ENCODE data around the gene GFY.

DNA sequence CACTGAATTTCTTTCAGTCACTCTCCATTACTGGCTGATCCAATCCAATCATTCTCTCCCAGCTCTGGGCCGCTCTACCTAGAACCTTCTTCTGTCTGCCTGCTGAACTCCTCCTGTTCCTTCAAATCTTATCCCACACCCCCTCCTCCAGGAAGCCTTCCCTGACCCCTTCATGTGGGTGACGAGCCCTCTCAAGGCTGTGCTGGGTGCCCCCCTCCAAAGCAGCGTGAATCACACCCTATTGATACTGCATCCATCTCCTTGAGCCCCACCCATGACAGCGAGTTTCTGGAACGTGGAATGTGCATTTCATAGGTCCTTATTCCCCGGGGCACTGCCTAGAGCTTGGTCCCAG is 23.2 kb downstream of the GFY start:
- no peak for TF ChIP-seq CTCF (IDR thresholded peaks at IDR 0.05)
- TF ChIP-seq POLR2A (IDR thresholded peaks at IDR 0.05) = no peak
